IPS-18a (cell line): ENCODE results near the gene ATAD3C.
"Not testable (repeated sequence)": the region's sequence is repeated elsewhere in the genome, so short reads cannot be mapped to it uniquely, and the experiment has no call there.

Source experiments
- H3K27ac ChIP-seq: one replicate; pipeline ENCODE4 v1.5.1; 2013; ENCODE audit warnings: low read length
- H3K27me3 ChIP-seq: one replicate; pipeline ENCODE4 v1.6.1; 2013; ENCODE audit warnings: mild to moderate bottlenecking, low read length; ENCODE audit not compliant: control insufficient read depth, insufficient read depth
- H3K36me3 ChIP-seq: one replicate; pipeline ENCODE4 v1.6.1; 2013; ENCODE audit warnings: low read depth, low read length; ENCODE audit not compliant: control insufficient read depth
- H3K4me1 ChIP-seq: one replicate; pipeline ENCODE4 v1.6.1; 2013; ENCODE audit warnings: low read depth, low read length; ENCODE audit not compliant: control insufficient read depth
- H3K4me3 ChIP-seq: one replicate; pipeline ENCODE4 v1.5.1; 2013; ENCODE audit warnings: low read length
- H3K9ac ChIP-seq: one replicate; pipeline ENCODE4 v1.6.1; 2013; ENCODE audit warnings: mild to moderate bottlenecking, low read length, moderate library complexity
- H3K9me3 ChIP-seq: one replicate; pipeline ENCODE4 v1.6.1; 2013; ENCODE audit warnings: low read depth, low read length; ENCODE audit not compliant: control insufficient read depth

Gene ATAD3C

GRCh38 chr1:1471389-1472052 is 22.0 kb downstream of the ATAD3C start, which contains the start of gene ATAD3B:
ATAD3B (plus strand) TSS chr1:1471765; CDS start chr1:1471885, 120 bp downstream.
- peak within 1 kb of the TSS; percentile 31 for H3K27ac ChIP-seq

GRCh38 chr1:1472053-1472876 is 22.8 kb downstream of the ATAD3C start:
- not testable (repeated sequence) for H3K36me3 ChIP-seq, H3K4me1 ChIP-seq, H3K27me3 ChIP-seq, H3K27ac ChIP-seq, H3K9me3 ChIP-seq
- Histone ChIP-seq H3K9ac (peak overlapping the region; percentile 36), H3K4me3 (peak overlapping the region; percentile 66)

More at GRCh38 chr1:1471389-1472052, 22.0 kb downstream of the ATAD3C start, which contains the start of gene ATAD3B:
- no peaks in the 10 kb centered on the region for H3K27me3 ChIP-seq
- no peaks in the 10 kb centered on the region for H3K36me3 ChIP-seq
- no peaks in the 10 kb centered on the region for H3K9me3 ChIP-seq
- H3K9ac ChIP-seq: peak within 1 kb of the TSS; percentile 86
- no peaks in the 10 kb centered on the region for H3K4me1 ChIP-seq
- H3K4me3 ChIP-seq: peak within 1 kb of the TSS; percentile 100

- H3K9me3 ChIP-seq: not testable (repeated sequence)
These were observed 26.5 kb downstream of the ATAD3C start for GRCh38 chr1:1476011-1476410.

GRCh38 chr1:1477206-1477605 is 27.7 kb downstream of the ATAD3C start:
- Histone ChIP-seq H3K9ac (no peak overlapping the region), H3K4me1 (no peaks in the 10 kb centered on the region), H3K27me3 (no peaks in the 10 kb centered on the region), H3K36me3 (peaks cover 14% of the 10 kb centered on the region), H3K27ac (no peak overlapping the region), H3K4me3 (no peak overlapping the region), H3K9me3 (no peaks in the 10 kb centered on the region)

More at GRCh38 chr1:1476011-1476410, 26.5 kb downstream of the ATAD3C start:
- not testable (repeated sequence) for H3K4me1 ChIP-seq, H3K4me3 ChIP-seq, H3K27me3 ChIP-seq, H3K27ac ChIP-seq, H3K9ac ChIP-seq
- H3K36me3 ChIP-seq: peaks cover 14% of the 10 kb centered on the region

- Histone ChIP-seq H3K9me3 (no peaks in the 10 kb centered on the region), H3K27me3 (no peaks in the 10 kb centered on the region), H3K4me3 (no peak overlapping the region), H3K27ac (no peak overlapping the region), H3K4me1 (no peaks in the 10 kb centered on the region), H3K9ac (no peak overlapping the region), H3K36me3 (peaks cover 29% of the 10 kb centered on the region)
These were observed 30.3 kb downstream of the ATAD3C start for GRCh38 chr1:1479547-1480487.

GRCh38 chr1:1480488-1480867 is 31.0 kb downstream of the ATAD3C start:
- H3K4me3 ChIP-seq, H3K27me3 ChIP-seq, H3K9ac ChIP-seq, H3K27ac ChIP-seq, H3K4me1 ChIP-seq, H3K9me3 ChIP-seq: not testable (repeated sequence)
- H3K36me3 ChIP-seq: peaks cover 29% of the 10 kb centered on the region

- H3K27me3 ChIP-seq, H3K9ac ChIP-seq, H3K9me3 ChIP-seq, H3K27ac ChIP-seq, H3K4me1 ChIP-seq, H3K4me3 ChIP-seq: not testable (repeated sequence)
- peaks cover 29% of the 10 kb centered on the region for H3K36me3 ChIP-seq
These were observed 32.3 kb downstream of the ATAD3C start for GRCh38 chr1:1481811-1482210.

GRCh38 chr1:1482856-1483255 is 33.4 kb downstream of the ATAD3C start:
- Histone ChIP-seq H3K4me1 (no peaks in the 10 kb centered on the region), H3K27ac (no peak overlapping the region), H3K9ac (no peak overlapping the region), H3K36me3 (peaks cover 31% of the 10 kb centered on the region), H3K9me3 (no peaks in the 10 kb centered on the region), H3K4me3 (no peak overlapping the region), H3K27me3 (no peaks in the 10 kb centered on the region)

- H3K4me3 ChIP-seq: no peak overlapping the region
- no peaks in the 10 kb centered on the region for H3K4me1 ChIP-seq
- H3K27me3 ChIP-seq: no peaks in the 10 kb centered on the region
- H3K9me3 ChIP-seq: no peaks in the 10 kb centered on the region
- H3K36me3 ChIP-seq: peaks cover 27% of the 10 kb centered on the region
- no peak overlapping the region for H3K9ac ChIP-seq
- no peak overlapping the region for H3K27ac ChIP-seq
These were observed 34.2 kb downstream of the ATAD3C start for GRCh38 chr1:1483714-1484113.

- H3K9ac ChIP-seq: not testable (repeated sequence)
These were observed 35.7 kb downstream of the ATAD3C start for GRCh38 chr1:1484976-1485750.

More at GRCh38 chr1:1484976-1485750, 35.7 kb downstream of the ATAD3C start:
- H3K9me3 ChIP-seq, H3K27me3 ChIP-seq, H3K4me3 ChIP-seq, H3K4me1 ChIP-seq, H3K27ac ChIP-seq: not testable (repeated sequence)
- peaks cover 31% of the 10 kb centered on the region for H3K36me3 ChIP-seq
